ENCODE measurements around the gene GRIK5.
"Not testable (repeated sequence)": the region's sequence is repeated elsewhere in the genome, so short reads cannot be mapped to it uniquely, and the experiment has no call there.

GRIK5 gene

DNA sequence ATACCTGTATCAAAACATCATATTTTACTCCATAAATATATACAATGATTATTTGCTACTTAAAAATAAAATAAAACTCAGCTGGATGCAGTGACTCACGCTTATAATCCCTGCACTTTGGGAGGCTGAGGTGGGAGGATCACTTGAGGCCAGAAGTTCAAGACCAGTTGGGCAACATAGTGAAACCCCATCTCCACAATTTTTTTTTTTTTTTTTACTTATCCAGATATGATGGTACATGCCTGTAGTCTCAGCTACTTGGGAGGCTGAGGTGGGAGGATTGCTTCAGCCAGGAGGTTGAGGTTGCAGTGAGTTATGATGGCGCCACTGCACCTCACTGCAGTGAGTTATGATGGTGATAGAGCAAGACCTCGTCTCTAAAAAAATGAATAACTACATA lies 39.9 kb upstream of the GRIK5 start:
- no peak overlapping the region for H3K27ac ChIP-seq (ENCODE audit: low read depth, low read length)
- WGBS: 94% methylated on average over 2 of the region's 3 CpGs
- no peaks in the 10 kb centered on the region for H3K9me3 ChIP-seq (ENCODE audit: insufficient read depth, low read depth, low read length)
- H3K4me1 ChIP-seq (ENCODE audit: insufficient read depth, low read length): peaks cover 21% of the 10 kb centered on the region
- H3K4me3 ChIP-seq (ENCODE audit: low read length): no peak overlapping the region
- no peaks in the 10 kb centered on the region for H3K36me3 ChIP-seq (ENCODE audit: insufficient read depth, low read length)
- no peak overlapping the region for H3K9ac ChIP-seq (ENCODE audit: low read depth, low read length)
- H3K27me3 ChIP-seq (ENCODE audit: insufficient read depth, low read length): no peaks in the 10 kb centered on the region

DNA sequence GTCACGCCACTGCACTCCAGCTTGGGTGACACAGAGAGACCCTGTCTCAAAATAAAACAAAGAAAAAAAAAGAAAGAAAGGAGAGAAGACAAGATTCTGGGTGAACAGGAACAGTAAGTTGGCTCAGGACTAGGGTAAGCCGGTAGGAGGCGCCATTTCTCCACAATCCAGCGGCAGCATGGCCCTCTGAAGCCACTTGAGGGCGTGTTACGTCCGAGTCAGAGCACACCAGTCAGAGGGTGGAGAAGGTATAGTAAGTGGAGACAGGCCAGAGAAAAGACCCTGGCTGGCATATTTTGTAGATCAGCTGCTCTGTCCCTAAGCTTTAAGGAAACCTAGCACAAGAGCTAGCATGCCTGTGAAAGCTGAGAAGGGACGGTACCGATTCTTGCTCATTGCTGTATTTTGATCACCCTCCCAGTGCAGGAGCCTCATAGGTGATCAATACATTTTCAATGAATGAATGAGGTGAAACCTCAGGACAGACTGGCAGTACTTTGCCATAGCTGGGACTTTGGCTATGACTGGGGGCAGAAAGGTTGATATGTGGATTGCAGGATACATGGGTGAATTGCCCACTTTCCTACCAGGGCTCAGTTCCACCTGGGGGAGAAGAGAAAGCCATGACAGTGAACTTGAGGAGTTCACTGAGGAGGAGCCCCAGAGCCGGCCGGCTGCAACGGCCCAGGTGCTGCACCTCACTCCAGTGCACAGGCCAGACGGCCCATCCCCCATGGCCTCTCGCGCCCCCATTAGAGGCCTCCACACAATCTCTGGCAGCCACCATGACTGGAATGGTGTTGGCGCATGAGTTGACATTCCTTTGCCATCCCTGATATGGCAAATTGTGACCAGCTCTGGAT lies 38.8 kb upstream of the GRIK5 start:
- Histone ChIP-seq H3K27ac (ENCODE audit: low read depth, low read length) (no peak overlapping the region), H3K4me3 (ENCODE audit: low read length) (no peak overlapping the region), H3K9me3 (ENCODE audit: insufficient read depth, low read depth, low read length) (no peaks in the 10 kb centered on the region), H3K9ac (ENCODE audit: low read depth, low read length) (no peak overlapping the region), H3K27me3 (ENCODE audit: insufficient read depth, low read length) (no peaks in the 10 kb centered on the region), H3K4me1 (ENCODE audit: insufficient read depth, low read length) (peaks cover 13% of the 10 kb centered on the region), H3K36me3 (ENCODE audit: insufficient read depth, low read length) (no peaks in the 10 kb centered on the region)
- WGBS: 40% methylated on average over 16 of the region's 16 CpGs

DNA sequence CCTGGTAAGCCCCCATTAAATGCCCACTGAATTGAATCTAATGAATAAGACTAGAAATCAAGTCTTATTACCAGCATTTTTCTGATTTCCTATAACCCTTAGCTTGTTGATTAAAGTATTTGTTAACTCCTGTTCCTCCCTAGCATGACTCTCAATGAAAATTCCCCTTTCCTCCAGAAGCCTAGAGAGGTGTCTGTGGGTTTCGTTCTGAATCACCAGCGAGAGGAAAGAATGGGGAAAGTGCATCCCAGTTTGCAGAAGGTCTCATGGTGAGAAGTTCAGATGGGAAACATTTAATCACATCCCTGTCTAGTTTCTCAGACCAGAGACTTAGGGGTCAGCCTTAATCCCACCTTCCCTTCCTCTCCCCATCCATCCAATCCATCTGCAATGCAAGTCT lies 35.4 kb upstream of the GRIK5 start:
- Histone ChIP-seq H3K4me3 (ENCODE audit: low read length) (no peak overlapping the region), H3K27me3 (ENCODE audit: insufficient read depth, low read length) (no peaks in the 10 kb centered on the region), H3K36me3 (ENCODE audit: insufficient read depth, low read length) (no peaks in the 10 kb centered on the region), H3K9me3 (ENCODE audit: insufficient read depth, low read depth, low read length) (no peaks in the 10 kb centered on the region), H3K9ac (ENCODE audit: low read depth, low read length) (no peak overlapping the region), H3K4me1 (ENCODE audit: insufficient read depth, low read length) (peaks cover 3% of the 10 kb centered on the region), H3K27ac (ENCODE audit: low read depth, low read length) (no peak overlapping the region)
- WGBS: 83% methylated on average over 2 of the region's 2 CpGs

DNA sequence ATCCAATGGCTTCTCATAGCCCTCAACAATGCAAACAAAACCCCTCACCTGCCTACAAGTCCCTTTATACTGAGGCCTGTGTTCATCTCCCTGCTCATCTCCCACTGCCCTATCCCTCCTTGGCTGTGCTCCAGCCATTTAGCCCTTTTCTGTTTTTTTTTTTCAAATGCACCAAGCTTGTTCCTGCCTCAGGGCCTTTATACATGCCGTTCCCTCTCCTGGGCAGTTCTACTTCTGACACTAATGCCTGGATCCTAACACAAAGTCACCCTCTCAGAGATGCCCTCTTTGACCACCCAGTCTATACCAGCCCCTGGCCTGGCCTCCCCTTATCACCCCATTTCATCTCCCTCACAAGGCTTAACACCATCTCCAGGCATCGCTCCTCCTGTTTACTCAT lies 32.9 kb upstream of the GRIK5 start:
- Histone ChIP-seq H3K4me3 (ENCODE audit: low read length) (no peak overlapping the region), H3K27ac (ENCODE audit: low read depth, low read length) (no peak overlapping the region), H3K9me3 (ENCODE audit: insufficient read depth, low read depth, low read length) (no peaks in the 10 kb centered on the region), H3K4me1 (ENCODE audit: insufficient read depth, low read length) (0 out of 2 replicates have a peak, but pooled peaks cover 6% of the 10 kb centered on the region), H3K27me3 (ENCODE audit: insufficient read depth, low read length) (no peaks in the 10 kb centered on the region), H3K9ac (ENCODE audit: low read depth, low read length) (no peak overlapping the region), H3K36me3 (ENCODE audit: insufficient read depth, low read length) (no peaks in the 10 kb centered on the region)
- WGBS: 93% methylated on average over 2 of the region's 2 CpGs

DNA sequence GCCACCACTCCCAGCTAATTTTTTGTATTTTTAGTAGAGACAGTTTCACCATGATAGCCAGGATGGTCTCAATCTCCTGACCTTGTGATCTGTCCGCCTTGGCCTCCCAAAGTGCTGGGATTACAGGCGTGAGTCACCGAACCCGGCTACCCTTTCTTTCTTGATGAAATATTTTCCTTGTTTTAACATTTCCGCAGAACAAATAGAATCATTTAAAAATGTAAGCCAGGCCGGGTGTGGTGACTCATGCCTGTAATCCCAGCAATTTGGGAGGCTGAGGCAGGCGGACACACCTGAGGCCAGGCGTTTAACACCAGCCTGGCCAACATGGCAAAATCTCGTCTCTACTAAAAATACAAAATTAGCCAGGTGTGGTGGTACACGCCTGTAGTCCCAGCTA lies 30.2 kb upstream of the GRIK5 start:
- 95% methylated on average over 10 of the region's 10 CpGs for WGBS
- H3K27ac ChIP-seq (ENCODE audit: low read depth, low read length); H3K9ac ChIP-seq (ENCODE audit: low read depth, low read length); H3K9me3 ChIP-seq (ENCODE audit: insufficient read depth, low read depth, low read length); H3K4me1 ChIP-seq (ENCODE audit: insufficient read depth, low read length); H3K27me3 ChIP-seq (ENCODE audit: insufficient read depth, low read length); H3K4me3 ChIP-seq (ENCODE audit: low read length); H3K36me3 ChIP-seq (ENCODE audit: insufficient read depth, low read length): not testable (repeated sequence)

DNA sequence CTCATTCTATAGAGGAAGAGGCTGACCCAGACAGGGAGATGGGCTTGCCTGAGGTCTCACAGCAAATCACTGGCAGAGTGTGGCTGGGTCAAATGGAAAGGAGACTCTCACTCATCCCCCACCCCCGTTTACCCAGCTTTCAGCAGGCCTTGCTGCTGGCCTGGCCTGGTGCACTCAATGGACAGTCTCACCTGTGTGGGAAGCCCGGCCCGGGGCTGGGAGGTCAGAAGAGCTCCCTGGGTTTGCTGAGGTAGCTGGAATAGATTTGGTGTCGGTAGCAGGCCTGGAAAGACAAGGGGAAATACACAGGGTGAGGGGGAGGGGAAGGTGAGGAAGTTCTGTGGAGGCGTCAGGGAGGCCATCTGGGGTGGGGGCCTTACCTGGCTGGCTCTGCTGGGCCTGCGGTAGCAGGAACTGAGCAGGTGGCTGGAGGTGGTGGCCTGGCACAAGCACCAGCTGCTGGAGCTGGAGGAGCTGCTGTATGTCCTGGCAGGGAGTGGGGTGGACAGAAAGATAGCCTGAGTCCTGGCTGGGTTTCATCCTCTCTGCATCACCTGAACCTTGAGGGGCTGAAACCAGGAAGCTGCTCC lies 29.4 kb upstream of the GRIK5 start:
- Histone ChIP-seq H3K4me3 (ENCODE audit: low read length) (no peak overlapping the region), H3K27ac (ENCODE audit: low read depth, low read length) (no peak overlapping the region), H3K9ac (ENCODE audit: low read depth, low read length) (no peak overlapping the region), H3K4me1 (ENCODE audit: insufficient read depth, low read length) (peaks cover 6% of the 10 kb centered on the region; the same call in 1 of the 2 replicates), H3K36me3 (ENCODE audit: insufficient read depth, low read length) (no peaks in the 10 kb centered on the region), H3K9me3 (ENCODE audit: insufficient read depth, low read depth, low read length) (no peaks in the 10 kb centered on the region), H3K27me3 (ENCODE audit: insufficient read depth, low read length) (no peaks in the 10 kb centered on the region)
- 72% methylated on average over 6 of the region's 6 CpGs for WGBS

DNA sequence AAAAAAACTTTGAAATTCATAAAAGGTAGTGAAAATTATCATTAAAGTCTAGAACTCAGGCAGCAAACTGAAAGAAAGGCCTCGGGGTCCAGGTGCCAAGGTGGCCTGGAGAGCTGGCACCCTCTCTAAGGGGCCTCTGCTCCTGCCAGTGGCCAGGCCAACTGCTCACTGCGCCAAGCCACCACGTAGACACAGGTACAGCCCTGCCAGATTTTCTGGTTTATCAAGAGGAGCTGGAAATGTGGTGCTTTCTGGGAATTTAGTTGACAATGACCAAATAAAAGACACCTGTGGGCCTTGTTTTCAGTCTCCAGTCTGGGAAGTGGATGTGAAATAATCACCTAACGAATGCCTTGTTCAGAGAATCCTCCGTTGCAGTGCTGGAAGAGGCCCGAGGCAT lies 28.8 kb upstream of the GRIK5 start:
- H3K27me3 ChIP-seq (ENCODE audit: insufficient read depth, low read length): no peaks in the 10 kb centered on the region
- no peaks in the 10 kb centered on the region for H3K9me3 ChIP-seq (ENCODE audit: insufficient read depth, low read depth, low read length)
- 90% methylated on average over 6 of the region's 6 CpGs for WGBS
- H3K36me3 ChIP-seq (ENCODE audit: insufficient read depth, low read length): no peaks in the 10 kb centered on the region
- no peak overlapping the region for H3K9ac ChIP-seq (ENCODE audit: low read depth, low read length)
- H3K27ac ChIP-seq (ENCODE audit: low read depth, low read length): no peak overlapping the region
- no peak overlapping the region for H3K4me3 ChIP-seq (ENCODE audit: low read length)
- H3K4me1 ChIP-seq (ENCODE audit: insufficient read depth, low read length): peaks cover 6% of the 10 kb centered on the region; the same call in 1 of the 2 replicates

DNA sequence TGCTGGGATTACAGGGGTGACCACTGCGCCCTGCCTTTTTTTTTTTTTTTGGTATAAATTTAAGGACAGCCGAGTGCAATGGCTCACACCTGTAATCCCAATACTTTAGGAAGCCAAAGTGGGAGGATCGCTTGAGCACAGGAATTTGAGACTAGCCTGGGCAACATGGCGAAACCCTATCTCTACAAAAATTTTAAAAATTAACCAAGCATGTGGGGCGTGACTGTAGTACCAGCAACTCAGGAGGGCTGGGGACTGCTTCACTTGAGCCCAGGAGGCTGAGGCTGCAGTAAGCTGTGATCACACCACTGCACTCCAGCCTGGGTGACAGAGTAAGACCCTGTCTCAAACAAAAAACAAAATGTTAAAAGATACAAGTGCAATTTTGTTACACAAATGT lies 27.5 kb upstream of the GRIK5 start:
- Histone ChIP-seq H3K4me1 (ENCODE audit: insufficient read depth, low read length) (peaks cover 6% of the 10 kb centered on the region; the same call in 1 of the 2 replicates), H3K9ac (ENCODE audit: low read depth, low read length) (no peak overlapping the region), H3K9me3 (ENCODE audit: insufficient read depth, low read depth, low read length) (no peaks in the 10 kb centered on the region), H3K4me3 (ENCODE audit: low read length) (no peak overlapping the region), H3K27me3 (ENCODE audit: insufficient read depth, low read length) (no peaks in the 10 kb centered on the region), H3K36me3 (ENCODE audit: insufficient read depth, low read length) (no peaks in the 10 kb centered on the region), H3K27ac (ENCODE audit: low read depth, low read length) (no peak overlapping the region)
- 93% methylated on average over 5 of the region's 5 CpGs for WGBS

DNA sequence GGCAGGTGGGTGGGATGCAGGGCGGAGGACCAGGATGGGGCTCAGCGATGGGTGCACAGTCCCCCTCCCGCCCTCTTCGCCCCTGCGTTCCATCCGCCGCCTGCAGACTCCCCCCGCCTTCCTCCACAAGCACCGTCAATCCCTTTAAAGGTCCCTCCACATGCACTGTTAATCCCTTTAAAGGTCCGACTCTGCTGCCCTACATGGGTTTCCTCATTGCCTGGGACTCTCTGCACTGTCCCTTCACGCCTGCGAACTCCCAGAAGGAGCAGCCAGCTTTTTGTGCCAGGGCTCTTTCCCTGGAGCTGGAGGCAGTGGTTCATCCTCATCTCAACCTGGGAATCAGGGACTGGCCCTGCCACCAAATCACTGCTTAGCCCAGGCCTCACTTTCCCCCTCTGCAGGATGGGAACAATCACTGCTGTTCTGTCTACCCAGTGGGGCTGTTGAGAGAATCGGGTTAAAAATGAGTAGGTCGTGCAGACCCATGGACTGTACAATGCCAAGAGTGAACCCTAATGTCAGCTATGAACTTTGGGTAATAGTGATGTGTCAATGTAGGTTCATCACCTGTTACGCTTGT lies 26.3 kb upstream of the GRIK5 start:
- H3K4me3 ChIP-seq (ENCODE audit: low read length): peak overlapping the region; percentile 34; the same call in 1 of the 2 replicates
- H3K36me3 ChIP-seq (ENCODE audit: insufficient read depth, low read length): no peaks in the 10 kb centered on the region
- H3K9ac ChIP-seq (ENCODE audit: low read depth, low read length): no peak overlapping the region
- no peaks in the 10 kb centered on the region for H3K27me3 ChIP-seq (ENCODE audit: insufficient read depth, low read length)
- H3K9me3 ChIP-seq (ENCODE audit: insufficient read depth, low read depth, low read length): no peaks in the 10 kb centered on the region
- peaks cover 6% of the 10 kb centered on the region; the same call in 1 of the 2 replicates for H3K4me1 ChIP-seq (ENCODE audit: insufficient read depth, low read length)
- WGBS: 81% methylated on average over 15 of the region's 15 CpGs
- no peak overlapping the region for H3K27ac ChIP-seq (ENCODE audit: low read depth, low read length)

DNA sequence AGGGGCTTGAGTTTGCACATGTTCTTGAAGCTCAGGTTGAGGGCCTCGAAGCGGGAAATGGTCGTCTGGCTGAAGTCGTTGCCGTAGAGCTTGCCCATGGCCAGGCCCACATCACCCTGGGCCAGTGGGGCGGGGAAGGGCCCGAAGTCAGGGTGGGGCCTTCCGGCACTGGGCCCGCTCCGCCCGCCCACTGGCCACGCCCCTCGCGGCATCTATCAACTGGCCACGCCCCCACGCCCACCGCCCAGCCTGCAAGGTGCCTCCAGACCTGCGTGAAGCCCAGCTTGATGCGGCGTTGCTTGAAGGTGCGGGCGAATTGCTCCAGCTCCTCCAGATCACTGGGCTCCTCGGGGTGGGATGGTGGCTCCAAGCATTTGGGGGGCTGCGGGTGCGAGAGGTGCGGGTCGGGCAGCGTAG lies 25.8 kb upstream of the GRIK5 start:
- no peaks in the 10 kb centered on the region for H3K9me3 ChIP-seq (ENCODE audit: insufficient read depth, low read depth, low read length)
- H3K27ac ChIP-seq (ENCODE audit: low read depth, low read length): no peak overlapping the region
- no peaks in the 10 kb centered on the region for H3K27me3 ChIP-seq (ENCODE audit: insufficient read depth, low read length)
- H3K4me3 ChIP-seq (ENCODE audit: low read length): peak overlapping the region; percentile 34; the same call in 1 of the 2 replicates
- H3K36me3 ChIP-seq (ENCODE audit: insufficient read depth, low read length): no peaks in the 10 kb centered on the region
- peaks cover 6% of the 10 kb centered on the region; the same call in 1 of the 2 replicates for H3K4me1 ChIP-seq (ENCODE audit: insufficient read depth, low read length)
- no peak overlapping the region for H3K9ac ChIP-seq (ENCODE audit: low read depth, low read length)
- WGBS: 53% methylated on average over 28 of the region's 28 CpGs

DNA sequence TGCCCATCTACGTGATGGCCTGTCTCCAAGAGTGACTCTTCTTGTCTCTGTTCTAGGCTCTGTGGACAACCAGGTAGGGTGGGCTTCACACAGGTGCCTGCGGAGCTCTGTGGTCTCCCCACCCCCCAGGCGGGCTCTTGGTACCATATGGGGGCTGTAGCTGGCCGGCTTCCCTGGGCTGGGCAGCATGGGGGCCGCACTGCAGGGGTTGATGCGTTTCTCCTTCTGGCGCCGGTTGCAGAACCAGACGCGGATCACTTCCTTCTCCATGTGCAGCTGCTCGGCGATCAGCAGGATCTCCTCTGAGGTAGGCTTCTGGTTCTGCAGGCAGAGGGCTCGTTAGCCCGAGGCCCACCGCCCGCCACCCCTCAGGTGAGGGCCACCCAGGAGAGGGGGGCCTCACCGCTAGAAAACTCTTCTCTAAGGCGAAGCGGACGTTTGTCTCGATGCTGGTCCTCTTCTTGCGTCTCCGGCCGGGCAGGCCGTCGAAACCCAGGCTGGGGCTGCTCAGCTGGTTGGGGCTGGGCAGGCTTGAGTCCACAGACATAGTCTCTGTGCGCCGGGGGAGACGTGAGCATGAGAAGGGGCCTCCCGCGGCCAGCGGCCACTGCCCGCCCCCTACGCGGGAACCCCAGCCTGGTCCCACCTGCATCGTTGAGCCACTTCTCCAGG lies 25.3 kb upstream of the GRIK5 start:
- no peaks in the 10 kb centered on the region for H3K27me3 ChIP-seq (ENCODE audit: insufficient read depth, low read length)
- peaks cover 6% of the 10 kb centered on the region; the same call in 1 of the 2 replicates for H3K4me1 ChIP-seq (ENCODE audit: insufficient read depth, low read length)
- H3K36me3 ChIP-seq (ENCODE audit: insufficient read depth, low read length): no peaks in the 10 kb centered on the region
- H3K9me3 ChIP-seq (ENCODE audit: insufficient read depth, low read depth, low read length): no peaks in the 10 kb centered on the region
- peak overlapping the region; percentile 34; the same call in 1 of the 2 replicates for H3K4me3 ChIP-seq (ENCODE audit: low read length)
- 93% methylated on average over 36 of the region's 36 CpGs for WGBS
- H3K9ac ChIP-seq (ENCODE audit: low read depth, low read length): no peak overlapping the region
- H3K27ac ChIP-seq (ENCODE audit: low read depth, low read length): no peak overlapping the region

All from HUES64 (cell line).